Hepatocyte (in vitro differentiated cells): ENCODE measurements around the gene PHGDH. TPM values are rescaled to one million over a fixed set of nuclear protein-coding genes. Genes with fewer than 3 reads are reported as not detected.
A peak's percentile ranks its signal among the peaks of the same experiment; 100 is the strongest.

Source experiments
- DNase-seq: peaks from one replicate; pipeline ENCODE4 v3.0.0-alpha.2; 2016; ENCODE audit warnings: low spot score
- H2AFZ ChIP-seq: fragments of 200-600 bp; sonication (generic); 2 replicates; pipeline ENCODE4 v1.6.0; 2016; ENCODE audit warnings: antibody characterized with exemption, mild to moderate bottlenecking
- H3K27ac ChIP-seq: fragments of 200-600 bp; sonication (generic); 2 replicates; pipeline ENCODE4 v1.5.1; 2016; ENCODE audit warnings: mild to moderate bottlenecking
- H3K27me3 ChIP-seq: fragments of 200-600 bp; sonication (generic); 2 replicates; pipeline ENCODE4 v1.6.1; 2016
- H3K36me3 ChIP-seq: fragments of 200-600 bp; sonication (generic); replicated peaks from 2 replicates; pipeline ENCODE4 v1.5.1; 2016; ENCODE audit warnings: low read depth; ENCODE audit not compliant: insufficient read depth
- H3K4me1 ChIP-seq: fragments of 200-600 bp; sonication (generic); 2 replicates; pipeline ENCODE4 v1.5.1; 2016; ENCODE audit warnings: mild to moderate bottlenecking, moderate library complexity; ENCODE audit not compliant: insufficient read depth
- H3K4me2 ChIP-seq: fragments of 200-600 bp; sonication (generic); 2 replicates; pipeline ENCODE4 v1.6.0; 2016
- H3K4me3 ChIP-seq: fragments of 200-600 bp; sonication (generic); 2 replicates; pipeline ENCODE4 v1.5.1; 2016; ENCODE audit warnings: mild to moderate bottlenecking
- H3K79me2 ChIP-seq: fragments of 200-600 bp; sonication (generic); 2 replicates; pipeline ENCODE4 v1.6.0; 2017; ENCODE audit warnings: mild to moderate bottlenecking
- H3K9me2 ChIP-seq: fragments of 200-600 bp; sonication (generic); replicated peaks from 2 replicates; pipeline ENCODE4 v1.6.0; 2017; ENCODE audit warnings: mild to moderate bottlenecking; ENCODE audit not compliant: insufficient read depth
- H3K9me3 ChIP-seq: fragments of 200-600 bp; sonication (generic); 2 replicates; pipeline ENCODE4 v1.5.1; 2016; ENCODE audit warnings: low read depth, mild to moderate bottlenecking
- H4K20me1 ChIP-seq: fragments of 200-600 bp; sonication (generic); 2 replicates; pipeline ENCODE4 v1.6.0; 2016; ENCODE audit warnings: mild to moderate bottlenecking; ENCODE audit not compliant: insufficient read depth, poor library complexity, severe bottlenecking
- CTCF ChIP-seq: fragments of 200-600 bp; sonication (generic); IDR thresholded peaks from 2 replicates; pipeline ENCODE4 v1.5.1; 2016; ENCODE audit warnings: antibody characterized with exemption, mild to moderate bottlenecking; ENCODE audit not compliant: poor library complexity
- EZH2 ChIP-seq: fragments of 200-600 bp; sonication (generic); IDR thresholded peaks from 2 replicates; pipeline ENCODE4 v1.6.1; 2016; ENCODE audit warnings: antibody characterized with exemption, mild to moderate bottlenecking, borderline replicate concordance
- EZH2phosphoT487 ChIP-seq: fragments of 200-600 bp; sonication (generic); IDR thresholded peaks from one replicate; pipeline ENCODE4 v1.6.1; 2018; ENCODE audit warnings: antibody characterized with exemption, mild to moderate bottlenecking, low read depth, moderate library complexity; ENCODE audit not compliant: unreplicated experiment, severe bottlenecking
- WGBS: methylation state at CpG from one replicate; pipeline ENCODE4 v1.1.6; 2016; ENCODE audit warnings: low lambda C conversion rate; ENCODE audit errors: missing lambda C conversion rate; 5-methylcytosine and 5-hydroxymethylcytosine counted together
- polyA plus RNA-seq: library from polyadenylated mRNA; unstranded; fragments of >200 nt; fragmentation: Nextera tagmentation; extraction: Ambion mirVana; gene quantifications from 2 replicates; pipeline ENCODE4 v1.2.1, GENCODE V29; 2016
- total RNA-seq: library from RNA; depleted of rRNA; stranded (reverse); fragments of >200 nt; gene quantifications from 2 replicates; pipeline ENCODE4 v1.2.3, GENCODE V29; 2014

PHGDH gene
- total and polyA plus RNA-seq, 2 experiments from 2014 or later: 138 to 167 TPM

GRCh38 chr1:119774746-119775490, 63.2 kb downstream of the PHGDH start:
- H3K27ac ChIP-seq: peak overlapping the region; percentile 84
- H3K27me3 ChIP-seq: no peaks in the 10 kb centered on the region
- DNase-seq: peak; percentile 58
- WGBS: 34% methylated on average over 7 of the region's 7 CpGs
- no peak overlapping the region for H3K4me3 ChIP-seq
- TF ChIP-seq EZH2: no peak
- TF ChIP-seq CTCF: no peak
- TF ChIP-seq EZH2phosphoT487: no peak
- peaks cover 6% of the 10 kb centered on the region for H3K9me3 ChIP-seq
- H3K4me1 ChIP-seq: peaks cover 48% of the 10 kb centered on the region
- H3K79me2 ChIP-seq: no peaks in the 10 kb centered on the region
- no peaks in the 10 kb centered on the region for H3K36me3 ChIP-seq
- no peaks in the 10 kb centered on the region for H4K20me1 ChIP-seq
- peak overlapping the region; percentile 21 for H3K4me2 ChIP-seq
- H2AFZ ChIP-seq: no peak overlapping the region
- no peaks in the 10 kb centered on the region for H3K9me2 ChIP-seq

- H3K4me3 ChIP-seq: no peak overlapping the region
These were observed 66.6 kb downstream of the PHGDH start for GRCh38 chr1:119778359-119778758.

GRCh38 chr1:119778886-119779560, 67.3 kb downstream of the PHGDH start:
- Histone ChIP-seq H3K4me2 (peak overlapping the region; percentile 64), H3K9me2 (no peaks in the 10 kb centered on the region), H3K27ac (peak overlapping the region; percentile 86), H2AFZ (peak overlapping the region; percentile 3), H4K20me1 (no peaks in the 10 kb centered on the region), H3K4me1 (peaks cover 47% of the 10 kb centered on the region), H3K27me3 (no peaks in the 10 kb centered on the region), H3K79me2 (no peaks in the 10 kb centered on the region), H3K9me3 (no peaks in the 10 kb centered on the region), H3K36me3 (no peaks in the 10 kb centered on the region), H3K4me3 (no peak overlapping the region)
- no peak for DNase-seq
- TF ChIP-seq EZH2 (no peak), EZH2phosphoT487 (no peak), CTCF (no peak)
- 77% methylated on average over 12 of the region's 13 CpGs for WGBS

More at GRCh38 chr1:119778359-119778758, 66.6 kb downstream of the PHGDH start:
- Histone ChIP-seq H3K4me2 (no peak overlapping the region), H2AFZ (no peak overlapping the region), H3K36me3 (no peaks in the 10 kb centered on the region), H3K4me1 (peaks cover 47% of the 10 kb centered on the region), H3K9me2 (no peaks in the 10 kb centered on the region), H3K79me2 (no peaks in the 10 kb centered on the region), H3K9me3 (no peaks in the 10 kb centered on the region), H4K20me1 (no peaks in the 10 kb centered on the region), H3K27me3 (no peaks in the 10 kb centered on the region), H3K27ac (no peak overlapping the region)
- no peak for DNase-seq
- TF ChIP-seq EZH2: no peak
- TF ChIP-seq CTCF: no peak
- no peak for TF ChIP-seq EZH2phosphoT487
- 93% methylated on average over 6 of the region's 6 CpGs for WGBS
